Lung (tissue), 12 donors: ENCODE results near the gene MIAT. TPM values are rescaled to one million over a fixed set of nuclear protein-coding genes. Genes with fewer than 3 reads are reported as not detected.

Experiments used
- ATAC-seq: fragments of 200-7000 bp; cut with Tn5 transposase; one replicate; pipeline ENCODE4 v1.9.1; 2020; ENCODE audit warnings: moderate number of reproducible peaks; ENCODE audit not compliant: insufficient read depth, low FRiP score
- DNase-seq, 3 donors: peaks; one replicate each; pipeline ENCODE4 v3.0.0-alpha.2; 2013 to 2017
- H3K27ac ChIP-seq, 2 donors: one replicate each; pipeline ENCODE4 v1.5.1; 2013; ENCODE audit warnings: mild to moderate bottlenecking in 2 of 2, moderate library complexity in 2 of 2, control low read depth in 1 of 2, inconsistent platforms in 1 of 2, low read depth in 1 of 2, low read length in 1 of 2
- H3K27me3 ChIP-seq, 3 donors: one replicate each; pipeline ENCODE4 v1.5.1; 2013; ENCODE audit warnings: low read length in 2 of 3; ENCODE audit not compliant: control insufficient read depth in 3 of 3, insufficient read depth in 3 of 3
- H3K36me3 ChIP-seq, 4 donors: one replicate each; pipeline ENCODE4 v1.5.1; 2013; ENCODE audit warnings: low read length in 4 of 4, mild to moderate bottlenecking in 1 of 4, moderate library complexity in 1 of 4; ENCODE audit not compliant: control insufficient read depth in 4 of 4, insufficient read depth in 4 of 4
- H3K4me1 ChIP-seq, 5 donors: one replicate each; pipeline ENCODE4 v1.5.1; 2013; ENCODE audit warnings: low read length in 5 of 5, mild to moderate bottlenecking in 2 of 5, moderate library complexity in 1 of 5; ENCODE audit not compliant: control insufficient read depth in 5 of 5, insufficient read depth in 5 of 5
- H3K4me3 ChIP-seq: one replicate; pipeline ENCODE4 v1.5.1; 2013; ENCODE audit warnings: mild to moderate bottlenecking, control low read depth, moderate library complexity
- H3K9ac ChIP-seq, 2 donors: one replicate each; pipeline ENCODE4 v1.5.1; 2013; ENCODE audit warnings: low read length in 2 of 2, control low read depth in 1 of 2; ENCODE audit not compliant: insufficient read depth in 1 of 2
- H3K9me3 ChIP-seq, 4 donors: one replicate each; pipeline ENCODE4 v1.5.1; 2013; ENCODE audit warnings: low read length in 3 of 4, mild to moderate bottlenecking in 1 of 4, moderate library complexity in 1 of 4; ENCODE audit not compliant: control insufficient read depth in 4 of 4, insufficient read depth in 3 of 4
- WGBS, 2 donors: extraction: QIAGEN DNeasy Blood & Tissue Kit; methylation state at CpG; one replicate each; pipeline ENCODE4 v1.1.7; 2013; 5-methylcytosine and 5-hydroxymethylcytosine counted together
- polyA plus RNA-seq, 2 donors: library from polyadenylated mRNA; stranded (reverse); fragments of 200-250 nt; gene quantifications; one replicate each; pipeline ENCODE4 v1.2.1, GENCODE V29; 2013
- total RNA-seq, 2 donors: library from RNA; depleted of rRNA in 1 of 2; stranded (reverse); fragments of >200 nt in 1 of 2; gene quantifications; one replicate each; pipeline ENCODE4 v1.2.1, GENCODE V29; 2014 to 2021
- TF ChIP-seq, protein P1 (sequence below): IDR thresholded peaks from 2 replicates; pipeline ENCODE4 v1.5.1; 2012; ENCODE audit warnings: mild to moderate bottlenecking; ENCODE audit errors: control extremely low read depth, extremely low read depth
- donor health status: control.
- donor health status: control.
- donor health status: Bipolar disorder and iron deficiency.
- donor health status: healthy.
- donor health status: DM: yes; HTN: yes; CAD: no.

MIAT gene
- total and polyA plus RNA-seq, 4 donors: 1.7 to 5.4 (median 4.8) TPM

DNA sequence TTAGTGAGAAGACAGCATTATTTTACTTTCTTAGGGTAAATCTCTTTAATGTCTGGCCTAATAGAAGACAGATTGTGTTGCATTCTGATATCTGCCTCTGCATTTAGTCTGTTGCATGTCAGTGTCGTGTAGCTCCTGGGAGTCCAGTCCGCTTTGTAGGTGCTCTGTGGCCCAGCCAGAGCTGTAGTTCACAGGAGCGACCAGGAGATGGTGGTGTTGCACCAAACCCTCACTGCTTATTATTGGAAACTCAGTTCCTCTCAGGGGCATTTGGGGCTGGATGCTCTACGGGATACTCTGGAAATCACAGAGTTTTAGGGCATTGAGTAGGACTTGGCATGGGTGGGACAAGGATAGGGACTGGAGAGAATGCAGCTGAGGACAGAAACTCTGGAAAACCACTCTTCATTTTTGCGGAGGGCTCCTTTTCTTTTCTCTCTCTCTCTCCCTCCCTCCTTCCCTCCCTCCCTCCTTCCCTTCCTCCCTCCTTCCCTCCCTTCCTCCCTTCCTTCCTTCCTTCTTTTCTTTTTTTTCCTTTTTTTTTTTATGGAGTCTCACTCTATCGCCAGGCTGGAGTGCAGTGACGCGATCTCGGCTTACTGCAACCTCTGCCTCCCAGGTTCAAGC lies 21.7 kb downstream of the MIAT start:
- TF ChIP-seq, protein P1, sequence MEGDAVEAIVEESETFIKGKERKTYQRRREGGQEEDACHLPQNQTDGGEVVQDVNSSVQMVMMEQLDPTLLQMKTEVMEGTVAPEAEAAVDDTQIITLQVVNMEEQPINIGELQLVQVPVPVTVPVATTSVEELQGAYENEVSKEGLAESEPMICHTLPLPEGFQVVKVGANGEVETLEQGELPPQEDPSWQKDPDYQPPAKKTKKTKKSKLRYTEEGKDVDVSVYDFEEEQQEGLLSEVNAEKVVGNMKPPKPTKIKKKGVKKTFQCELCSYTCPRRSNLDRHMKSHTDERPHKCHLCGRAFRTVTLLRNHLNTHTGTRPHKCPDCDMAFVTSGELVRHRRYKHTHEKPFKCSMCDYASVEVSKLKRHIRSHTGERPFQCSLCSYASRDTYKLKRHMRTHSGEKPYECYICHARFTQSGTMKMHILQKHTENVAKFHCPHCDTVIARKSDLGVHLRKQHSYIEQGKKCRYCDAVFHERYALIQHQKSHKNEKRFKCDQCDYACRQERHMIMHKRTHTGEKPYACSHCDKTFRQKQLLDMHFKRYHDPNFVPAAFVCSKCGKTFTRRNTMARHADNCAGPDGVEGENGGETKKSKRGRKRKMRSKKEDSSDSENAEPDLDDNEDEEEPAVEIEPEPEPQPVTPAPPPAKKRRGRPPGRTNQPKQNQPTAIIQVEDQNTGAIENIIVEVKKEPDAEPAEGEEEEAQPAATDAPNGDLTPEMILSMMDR: peak; percentile 95
- peak; percentile 78 to 83 (median 81) for DNase-seq
- Histone ChIP-seq H3K27ac (no peak overlapping the region), H3K27me3 (no peaks in the 10 kb centered on the region), H3K36me3 (peaks cover 0 to 13% (median 7%) of the 10 kb centered on the region in 4 donors), H3K4me3 (no peak overlapping the region), H3K4me1 (peaks cover under 1 to 15% (median 5%) of the 10 kb centered on the region in 5 donors), H3K9ac (peak overlapping the region in 1 of 2 donors; percentile 38), H3K9me3 (peaks cover 0 to 5% (median 2%) of the 10 kb centered on the region in 4 donors)
- 46 to 51% methylated on average over 9 of the region's 9 CpGs for WGBS, 2 donors
- peak; percentile 58 for ATAC-seq

DNA sequence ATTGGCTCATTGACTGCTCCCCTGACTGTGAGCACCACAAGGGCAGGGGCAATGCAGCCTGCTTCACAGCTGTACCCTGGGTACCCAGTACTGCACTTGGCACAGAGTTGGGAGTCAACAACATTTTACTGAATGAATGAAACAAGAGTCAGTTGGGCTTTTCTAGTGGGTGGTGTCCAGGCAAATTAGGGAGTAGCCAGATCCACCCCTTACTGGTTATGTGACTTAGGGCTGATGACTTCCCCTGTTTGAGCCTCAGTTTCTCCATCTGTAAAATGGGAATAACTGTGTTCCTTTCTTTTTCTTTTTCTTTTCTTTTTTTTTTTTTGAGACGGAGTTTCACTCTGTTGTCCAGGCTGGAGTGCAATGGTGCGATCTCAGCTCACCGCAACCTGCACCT lies 23.1 kb downstream of the MIAT start:
- ATAC-seq: no peak
- peaks cover 0 to 6% (median 0%) of the 10 kb centered on the region in 5 donors for H3K4me1 ChIP-seq
- no peak overlapping the region for H3K4me3 ChIP-seq
- DNase-seq: no peak
- no peak overlapping the region for H3K27ac ChIP-seq
- H3K36me3 ChIP-seq: peaks cover 0 to 13% (median 7%) of the 10 kb centered on the region in 4 donors
- no peaks in the 10 kb centered on the region for H3K27me3 ChIP-seq
- no peak overlapping the region for H3K9ac ChIP-seq
- 96 to 97% methylated on average over 3 of the region's 3 CpGs for WGBS, 2 donors
- peaks cover 0 to 5% (median 2%) of the 10 kb centered on the region in 4 donors for H3K9me3 ChIP-seq
- TF ChIP-seq, protein P1: no peak

DNA sequence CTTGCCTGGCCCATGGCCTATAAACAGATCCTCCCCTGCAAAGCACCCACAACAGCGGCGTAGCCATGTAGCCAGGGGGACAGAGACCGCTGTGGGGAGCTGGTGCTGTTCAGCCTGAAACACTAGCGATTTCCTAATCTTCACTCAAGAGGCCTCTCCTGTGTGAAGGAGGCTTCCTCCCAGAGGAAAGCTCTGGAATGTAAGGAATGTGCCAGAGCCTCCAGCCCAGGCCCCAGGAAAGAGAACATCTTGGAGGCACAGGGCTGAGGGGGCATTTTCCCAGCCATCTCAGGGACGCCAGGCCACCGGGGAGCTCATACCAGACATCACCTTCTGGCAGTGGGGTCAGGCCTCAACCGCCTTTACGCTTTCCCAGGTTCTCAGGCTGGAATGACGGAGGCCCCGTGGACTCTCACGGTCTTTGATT lies 24.0 kb downstream of the MIAT start:
- Histone ChIP-seq H3K27me3 (no peaks in the 10 kb centered on the region), H3K9me3 (peaks cover 0 to 5% (median 2%) of the 10 kb centered on the region in 4 donors), H3K4me1 (peaks cover 0 to 6% (median 0%) of the 10 kb centered on the region in 5 donors), H3K9ac (no peak overlapping the region), H3K4me3 (no peak overlapping the region), H3K27ac (no peak overlapping the region), H3K36me3 (peaks cover 0 to 13% (median 7%) of the 10 kb centered on the region in 4 donors)
- peak in 2 of 3 donors; percentile 36 to 56 for DNase-seq
- 70 to 86% methylated on average over 11 of the region's 11 CpGs for WGBS, 2 donors
- ATAC-seq: peak; percentile 67
- TF ChIP-seq, protein P1: no peak
